Right atrium auricular region (tissue), 2 donors: Measurements from ENCODE around the gene GSTT4. TPM values are rescaled to one million over a fixed set of nuclear protein-coding genes. Genes with fewer than 3 reads are reported as not detected.

Experiments
- DNase-seq: peaks from one replicate; pipeline ENCODE4 v3.0.0-alpha.2; 2019; ENCODE audit warnings: low spot score
- H3K27ac ChIP-seq, 2 donors: fragments of 200-600 bp; sonication (generic); 1 replicate in 1 of 2; 2 replicates in 1 of 2; pipeline ENCODE4 v1.5.1; 2016 to 2019
- H3K27me3 ChIP-seq, 2 donors: fragments of 200-600 bp; sonication (generic); one replicate each; pipeline versions ENCODE4 v1.5.1 to v1.6.0; 2017 to 2019
- H3K36me3 ChIP-seq: fragments of 200-600 bp; sonication (generic); one replicate; pipeline ENCODE4 v1.5.1; 2016
- H3K4me1 ChIP-seq, 2 donors: fragments of 200-600 bp; sonication (generic); one replicate each; pipeline versions ENCODE4 v1.5.1 to v1.6.0; 2017 to 2019
- H3K4me3 ChIP-seq, 2 donors: fragments of 200-600 bp; sonication (generic); 1 replicate in 1 of 2; 2 replicates in 1 of 2; pipeline ENCODE4 v1.5.1; 2017 to 2019; ENCODE audit warnings: mild to moderate bottlenecking in 1 of 2, moderate library complexity in 1 of 2
- H3K9me3 ChIP-seq, 2 donors: fragments of 200-600 bp; sonication (generic); one replicate each; pipeline ENCODE4 v1.5.1; 2019
- CTCF ChIP-seq, 2 donors: fragments of 200-600 bp; sonication (generic); IDR thresholded peaks; one replicate each; pipeline ENCODE4 v1.5.1; 2019; ENCODE audit warnings: antibody characterized with exemption in 2 of 2
- total RNA-seq, 2 donors: library from RNA; depleted of rRNA; stranded (reverse); fragments of >200 nt; gene quantifications; one replicate each; pipeline ENCODE4 v1.1.0, GENCODE V29; 2016

The GSTT4 gene
- not detected for total RNA-seq

- Histone ChIP-seq H3K9me3 (no peaks in the 10 kb centered on the region), H3K4me1 (peaks cover 0 to 10% of the 10 kb centered on the region in 2 donors), H3K4me3 (no peak within 1 kb of the TSS), H3K27me3 (no peaks in the 10 kb centered on the region), H3K27ac (peak within 1 kb of the TSS; percentile 40 to 51), H3K36me3 (no peaks in the 10 kb centered on the region)
- no peak for DNase-seq
- no peak for TF ChIP-seq CTCF (IDR thresholded peaks at IDR 0.05)
Observed at GRCh38 chr22:24005201-24005600, at the start of gene GSTT4. GSTT4 (minus strand) TSS chr22:24005453; CDS start chr22:24005356, 97 bp downstream.

GRCh38 chr22:24054356-24054755 lies 49.1 kb upstream of the GSTT4 start:
- peaks cover 72% of the 10 kb centered on the region for H3K36me3 ChIP-seq
- DNase-seq = no peak
- H3K27ac ChIP-seq = no peak overlapping the region
- H3K4me1 ChIP-seq = peaks cover 0 to 16% of the 10 kb centered on the region in 2 donors
- H3K27me3 ChIP-seq = no peaks in the 10 kb centered on the region
- H3K9me3 ChIP-seq = no peaks in the 10 kb centered on the region
- no peak for TF ChIP-seq CTCF (IDR thresholded peaks at IDR 0.05)
- H3K4me3 ChIP-seq = no peak overlapping the region

GRCh38 chr22:24053481-24054226 lies 48.4 kb upstream of the GSTT4 start:
- no peaks in the 10 kb centered on the region for H3K27me3 ChIP-seq
- H3K4me1 ChIP-seq = peaks cover 0 to 13% of the 10 kb centered on the region in 2 donors
- no peak overlapping the region for H3K27ac ChIP-seq
- no peaks in the 10 kb centered on the region for H3K9me3 ChIP-seq
- no peak for TF ChIP-seq CTCF (IDR thresholded peaks at IDR 0.05)
- H3K36me3 ChIP-seq = peaks cover 72% of the 10 kb centered on the region
- H3K4me3 ChIP-seq = no peak overlapping the region
- DNase-seq = no peak

GRCh38 chr22:24051568-24051967 lies 46.3 kb upstream of the GSTT4 start:
- Histone ChIP-seq H3K36me3 (peaks cover 65% of the 10 kb centered on the region), H3K4me1 (peaks cover 0 to 13% of the 10 kb centered on the region in 2 donors), H3K27me3 (no peaks in the 10 kb centered on the region), H3K27ac (peak overlapping the region in 1 of 2 donors; percentile 78), H3K4me3 (no peak overlapping the region), H3K9me3 (no peaks in the 10 kb centered on the region)
- no peak for TF ChIP-seq CTCF (IDR thresholded peaks at IDR 0.05)
- peak; percentile 85 for DNase-seq

GRCh38 chr22:24051028-24051427 lies 45.8 kb upstream of the GSTT4 start:
- no peak for DNase-seq
- H3K4me1 ChIP-seq = peaks cover 0 to 13% of the 10 kb centered on the region in 2 donors
- peak overlapping the region in 1 of 2 donors; percentile 67 for H3K27ac ChIP-seq
- no peaks in the 10 kb centered on the region for H3K9me3 ChIP-seq
- no peak for TF ChIP-seq CTCF (IDR thresholded peaks at IDR 0.05)
- H3K36me3 ChIP-seq = peaks cover 63% of the 10 kb centered on the region
- H3K4me3 ChIP-seq = no peak overlapping the region
- no peaks in the 10 kb centered on the region for H3K27me3 ChIP-seq
